ENCODE measurements around the gene CRTC1. TPM values are rescaled to one million over a fixed set of nuclear protein-coding genes. Genes with fewer than 3 reads are reported as not detected.
A peak's percentile ranks its signal among the peaks of the same experiment; 100 is the strongest.

CRTC1 gene
- total and polyA plus RNA-seq, 9 of the 15 experiments (the other 6 are each of a cell fraction or from before 2014, with no cell fraction given): 0.25 to 3.8 (median 1.2) TPM; not detected in 2

GRCh38 chr19:18742838-18743783 lies 59.6 kb downstream of the CRTC1 start (continued):
- TF ChIP-seq ZNF740 (CRISPR knock-in tag; IDR thresholded peaks at IDR 0.05) (peak; percentile 72; the same call in 1 of the 2 replicates), ZNF740 (tag; IDR thresholded peaks at IDR 0.05) (no peak; a peak in 1 of 4 replicates), U2AF1 (optimal IDR thresholded peaks at IDR 0.05; ENCODE audit: low read depth, low read length) (no peak), MEF2A (IDR thresholded peaks at IDR 0.05; ENCODE audit: control insufficient read depth, low read depth, low read length) (no peak), ZNF644 (tag; IDR thresholded peaks at IDR 0.05; ENCODE audit: low read depth) (no peak), ZNF41 (CRISPR knock-in tag; conservative IDR thresholded peaks at IDR 0.05) (no peak), MLLT1 (IDR thresholded peaks at IDR 0.05) (no peak; a peak in 1 of 4 replicates), ZNF431 (CRISPR knock-in tag; IDR thresholded peaks at IDR 0.05) (no peak), KLF16 (IDR thresholded peaks at IDR 0.05) (peak; percentile 59; the same call in 1 of the 2 replicates), FOXA1 (IDR thresholded peaks at IDR 0.05; ENCODE audit: borderline replicate concordance) (no peak), BRD4 (IDR thresholded peaks at IDR 0.05) (no peak), SREBF1 (IDR thresholded peaks at IDR 0.05; ENCODE audit: borderline replicate concordance, low read depth, low read length) (no peak), ZBTB43 (CRISPR knock-in tag; IDR thresholded peaks at IDR 0.05) (no peak), SFPQ (IDR thresholded peaks at IDR 0.05; ENCODE audit: low read depth, low read length) (no peak), MBD2 (IDR thresholded peaks at IDR 0.05; ENCODE audit: borderline replicate concordance, low read depth) (no peak)
- TF ChIP-seq, protein P1, sequence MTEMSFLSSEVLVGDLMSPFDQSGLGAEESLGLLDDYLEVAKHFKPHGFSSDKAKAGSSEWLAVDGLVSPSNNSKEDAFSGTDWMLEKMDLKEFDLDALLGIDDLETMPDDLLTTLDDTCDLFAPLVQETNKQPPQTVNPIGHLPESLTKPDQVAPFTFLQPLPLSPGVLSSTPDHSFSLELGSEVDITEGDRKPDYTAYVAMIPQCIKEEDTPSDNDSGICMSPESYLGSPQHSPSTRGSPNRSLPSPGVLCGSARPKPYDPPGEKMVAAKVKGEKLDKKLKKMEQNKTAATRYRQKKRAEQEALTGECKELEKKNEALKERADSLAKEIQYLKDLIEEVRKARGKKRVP (CRISPR knock-in tag; IDR thresholded peaks at IDR 0.05): no peak
- TF ChIP-seq, protein P2, sequence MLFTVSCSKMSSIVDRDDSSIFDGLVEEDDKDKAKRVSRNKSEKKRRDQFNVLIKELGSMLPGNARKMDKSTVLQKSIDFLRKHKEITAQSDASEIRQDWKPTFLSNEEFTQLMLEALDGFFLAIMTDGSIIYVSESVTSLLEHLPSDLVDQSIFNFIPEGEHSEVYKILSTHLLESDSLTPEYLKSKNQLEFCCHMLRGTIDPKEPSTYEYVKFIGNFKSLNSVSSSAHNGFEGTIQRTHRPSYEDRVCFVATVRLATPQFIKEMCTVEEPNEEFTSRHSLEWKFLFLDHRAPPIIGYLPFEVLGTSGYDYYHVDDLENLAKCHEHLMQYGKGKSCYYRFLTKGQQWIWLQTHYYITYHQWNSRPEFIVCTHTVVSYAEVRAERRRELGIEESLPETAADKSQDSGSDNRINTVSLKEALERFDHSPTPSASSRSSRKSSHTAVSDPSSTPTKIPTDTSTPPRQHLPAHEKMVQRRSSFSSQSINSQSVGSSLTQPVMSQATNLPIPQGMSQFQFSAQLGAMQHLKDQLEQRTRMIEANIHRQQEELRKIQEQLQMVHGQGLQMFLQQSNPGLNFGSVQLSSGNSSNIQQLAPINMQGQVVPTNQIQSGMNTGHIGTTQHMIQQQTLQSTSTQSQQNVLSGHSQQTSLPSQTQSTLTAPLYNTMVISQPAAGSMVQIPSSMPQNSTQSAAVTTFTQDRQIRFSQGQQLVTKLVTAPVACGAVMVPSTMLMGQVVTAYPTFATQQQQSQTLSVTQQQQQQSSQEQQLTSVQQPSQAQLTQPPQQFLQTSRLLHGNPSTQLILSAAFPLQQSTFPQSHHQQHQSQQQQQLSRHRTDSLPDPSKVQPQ (CRISPR knock-in tag; IDR thresholded peaks at IDR 0.05; ENCODE audit: borderline replicate concordance): no peak

All from K562 (cell line).